Naive thymus-derived CD4-positive, alpha-beta T cell (primary cell): ENCODE data around the gene DNAJB11. TPM values are rescaled to one million over a fixed set of nuclear protein-coding genes. Genes with fewer than 3 reads are reported as not detected.

Experiments used
- ATAC-seq: fragments of 150-1000 bp; cut with Tn5 transposase; 2 replicates; pipeline ENCODE4 v1.10.0; 2021; ENCODE audit warnings: mild to moderate bottlenecking, moderate library complexity
- CTCF ChIA-PET: fragments of 350-600 bp; sonication (Branson Sonifier 250); formaldehyde crosslinking; loops from one replicate; lab custom pipeline; 2021; ENCODE audit warnings: antibody characterized with exemption; lab: Charles Lee
- POLR2A ChIA-PET: fragments of 350-600 bp; sonication (Branson Sonifier 250); formaldehyde crosslinking; loops from one replicate; lab custom pipeline; 2021; ENCODE audit warnings: antibody characterized with exemption, inconsistent platforms; lab: Charles Lee
- DNase-seq, 9 donors: peaks; one replicate each; pipeline versions ENCODE4 v3.0.0 to v3.0.0-alpha.2; 2020 to 2022; ENCODE audit warnings: mixed read lengths in 1 of 9
- H3K27ac ChIP-seq: one replicate; pipeline ENCODE4 v1.7.0; 2013; ENCODE audit warnings: mild to moderate bottlenecking, low read depth, low read length, moderate library complexity
- H3K27me3 ChIP-seq, 2 donors: one replicate each; pipeline ENCODE4 v1.7.0; 2013; ENCODE audit warnings: low read length in 2 of 2, mild to moderate bottlenecking in 2 of 2, moderate library complexity in 2 of 2; ENCODE audit not compliant: control insufficient read depth in 2 of 2, insufficient read depth in 2 of 2
- H3K36me3 ChIP-seq, 3 experiments: 1 replicate in 2 of 3; 2 replicates in 1 of 3; pipeline ENCODE4 v1.7.0; 2013; ENCODE audit warnings: low read length in 3 of 3, mild to moderate bottlenecking in 3 of 3, moderate library complexity in 1 of 3; ENCODE audit not compliant: insufficient read depth in 3 of 3, control insufficient read depth in 2 of 3
- H3K4me1 ChIP-seq, 2 donors: one replicate each; pipeline ENCODE4 v1.7.0; 2013; ENCODE audit warnings: low read length in 2 of 2, mild to moderate bottlenecking in 2 of 2, moderate library complexity in 1 of 2; ENCODE audit not compliant: control insufficient read depth in 2 of 2, insufficient read depth in 2 of 2
- H3K4me3 ChIP-seq: 2 replicates; pipeline ENCODE4 v1.7.0; 2013; ENCODE audit warnings: mild to moderate bottlenecking, low read length
- H3K9me3 ChIP-seq, 3 experiments: 1 replicate in 2 of 3; 2 replicates in 1 of 3; pipeline ENCODE4 v1.7.0; 2013; ENCODE audit warnings: low read length in 3 of 3; ENCODE audit not compliant: control insufficient read depth in 2 of 3
- H3K27ac Mint-ChIP-seq, 9 donors: one replicate each; pipeline ENCODE4 v1.8.0; 2020 to 2022; ENCODE audit warnings: mixed read lengths in 9 of 9, mild to moderate bottlenecking in 8 of 9, moderate library complexity in 5 of 9, inconsistent platforms in 2 of 9
- H3K27me3 Mint-ChIP-seq, 5 donors: one replicate each; pipeline ENCODE4 v1.8.0; 2021 to 2022; ENCODE audit warnings: mixed read lengths in 5 of 5, mild to moderate bottlenecking in 1 of 5
- H3K36me3 Mint-ChIP-seq, 5 donors: one replicate each; pipeline ENCODE4 v1.8.0; 2020 to 2022; ENCODE audit warnings: mixed read lengths in 5 of 5, mild to moderate bottlenecking in 3 of 5, inconsistent platforms in 1 of 5
- H3K4me1 Mint-ChIP-seq, 7 donors: one replicate each; pipeline ENCODE4 v1.8.0; 2020 to 2022; ENCODE audit warnings: mixed read lengths in 7 of 7, mild to moderate bottlenecking in 3 of 7, inconsistent platforms in 1 of 7
- H3K4me3 Mint-ChIP-seq, 10 donors: one replicate each; pipeline ENCODE4 v1.8.0; 2020 to 2022; ENCODE audit warnings: mild to moderate bottlenecking in 10 of 10, mixed read lengths in 10 of 10, moderate library complexity in 6 of 10, inconsistent platforms in 2 of 10
- H3K9me3 Mint-ChIP-seq, 11 donors: one replicate each; pipeline ENCODE4 v1.8.0; 2020 to 2022; ENCODE audit warnings: mixed read lengths in 11 of 11, mild to moderate bottlenecking in 4 of 11, inconsistent platforms in 1 of 11, moderate library complexity in 1 of 11
- intact Hi-C, 2 donors: fragments of 100-400 bp; cut with micrococcal nuclease; formaldehyde crosslinking; loops; one replicate each; pipeline ENCODE4 v1.15.1; 2023
- polyA plus RNA-seq, 2 donors: library from polyadenylated mRNA; unstranded; fragments of 300-500 nt; fragmentation: Illumina TruSeq; gene quantifications; one replicate each; pipeline ENCODE4 v1.2.3, GENCODE V29; 2021
- total RNA-seq, 6 experiments: library from RNA in 5 of 6; stranded (reverse) in 5 of 6; gene quantifications; 1 replicate in 5 of 6; 2 replicates in 1 of 6; pipeline ENCODE4 v1.2.3 and lab custom pipeline; 2021 to 2026

Gene DNAJB11
- total and polyA plus RNA-seq, 7 experiments from 2014 or later: 27.4 to 75.2 (median 30.4) TPM

- Mint-ChIP-seq H3K36me3 (no peaks in the 10 kb centered on the region), H3K9me3 (no peaks in the 10 kb centered on the region), H3K4me3 (no peak overlapping the region), H3K27ac (no peak overlapping the region), H3K27me3 (peaks cover 0 to 9% (median 4%) of the 10 kb centered on the region in 5 donors), H3K4me1 (no peaks in the 10 kb centered on the region)
- intact Hi-C loops: no loop called here
- POLR2A ChIA-PET: no interaction called here
- CTCF ChIA-PET: interaction anchor here (1.3 to 2.2 kb wide), 2 partner anchors 10 to 15 kb away, joined by 5 to 6 read pairs; no protein-coding TSS in a partner anchor
- no peak overlapping the region for H3K27ac ChIP-seq
- H3K36me3 ChIP-seq: no peaks in the 10 kb centered on the region
- no peaks in the 10 kb centered on the region for H3K9me3 ChIP-seq
- no peak for ATAC-seq
- DNase-seq: no peak
- H3K4me1 ChIP-seq: no peaks in the 10 kb centered on the region
- H3K4me3 ChIP-seq: no peak overlapping the region
- H3K27me3 ChIP-seq: no peaks in the 10 kb centered on the region
These were observed 29.3 kb downstream of the DNAJB11 start for GRCh38 chr3:186599785-186600166.

GRCh38 chr3:186600896-186601295 is 30.4 kb downstream of the DNAJB11 start:
- no peaks in the 10 kb centered on the region for H3K36me3 ChIP-seq
- no peak overlapping the region for H3K27ac ChIP-seq
- Mint-ChIP-seq H3K36me3 (no peaks in the 10 kb centered on the region), H3K27me3 (peaks cover 0 to 9% (median 4%) of the 10 kb centered on the region in 5 donors), H3K27ac (no peak overlapping the region), H3K4me3 (no peak overlapping the region), H3K9me3 (no peaks in the 10 kb centered on the region), H3K4me1 (no peaks in the 10 kb centered on the region)
- DNase-seq: no peak
- no peaks in the 10 kb centered on the region for H3K4me1 ChIP-seq
- ATAC-seq: no peak
- ChIA-PET POLR2A (no interaction called here), CTCF (interaction anchor here (1.1 to 2.2 kb wide), 2 partner anchors 9 to 16 kb away, joined by 5 read pairs; no protein-coding TSS in a partner anchor)
- intact Hi-C loops: no loop called here
- no peaks in the 10 kb centered on the region for H3K27me3 ChIP-seq
- H3K9me3 ChIP-seq: no peaks in the 10 kb centered on the region
- no peak overlapping the region for H3K4me3 ChIP-seq

GRCh38 chr3:186603159-186603558 is 32.6 kb downstream of the DNAJB11 start:
- no peaks in the 10 kb centered on the region for H3K4me1 ChIP-seq
- Mint-ChIP-seq H3K27me3 (peaks cover 0 to 12% (median 0%) of the 10 kb centered on the region in 5 donors), H3K4me3 (no peak overlapping the region), H3K4me1 (no peaks in the 10 kb centered on the region), H3K27ac (peak overlapping the region in 1 of 9 donors; percentile 19), H3K9me3 (no peaks in the 10 kb centered on the region), H3K36me3 (no peaks in the 10 kb centered on the region)
- ATAC-seq (no peak), DNase-seq (no peak)
- H3K27ac ChIP-seq: no peak overlapping the region
- ChIA-PET POLR2A (interaction anchor here (0.5 kb wide), 1 partner anchor 230 kb away, joined by 5 read pairs; no protein-coding TSS in a partner anchor), CTCF (interaction anchor here (1.1 kb wide), 1 partner anchor 10 kb away, joined by 3 read pairs; the partner anchor contains the start of gene AHSG)
- H3K27me3 ChIP-seq: no peaks in the 10 kb centered on the region
- intact Hi-C loops: no loop called here
- no peaks in the 10 kb centered on the region for H3K36me3 ChIP-seq
- H3K9me3 ChIP-seq: no peaks in the 10 kb centered on the region
- no peak overlapping the region for H3K4me3 ChIP-seq

GRCh38 chr3:186605078-186605477 is 34.6 kb downstream of the DNAJB11 start:
- no peak overlapping the region for H3K4me3 ChIP-seq
- H3K4me1 ChIP-seq: no peaks in the 10 kb centered on the region
- Mint-ChIP-seq H3K9me3 (peaks cover 0 to 1% (median 0%) of the 10 kb centered on the region in 11 donors), H3K36me3 (no peaks in the 10 kb centered on the region), H3K4me1 (no peaks in the 10 kb centered on the region), H3K27me3 (peaks cover 0 to 9% (median 0%) of the 10 kb centered on the region in 5 donors), H3K4me3 (no peak overlapping the region), H3K27ac (no peak overlapping the region)
- intact Hi-C loops: no loop called here
- DNase-seq: no peak
- ChIA-PET POLR2A (no interaction called here), CTCF (interaction anchor here (0.6 kb wide), 1 partner anchor 65 kb away, joined by 4 read pairs; no protein-coding TSS in a partner anchor)
- no peaks in the 10 kb centered on the region for H3K36me3 ChIP-seq
- no peak overlapping the region for H3K27ac ChIP-seq
- H3K9me3 ChIP-seq: no peaks in the 10 kb centered on the region
- H3K27me3 ChIP-seq: no peaks in the 10 kb centered on the region
- ATAC-seq: no peak

GRCh38 chr3:186605561-186606545 is 35.3 kb downstream of the DNAJB11 start:
- no peak for DNase-seq
- H3K27ac ChIP-seq: no peak overlapping the region
- H3K4me1 ChIP-seq: no peaks in the 10 kb centered on the region
- peaks cover 0 to 1% (median 0%) of the 10 kb centered on the region in 11 donors for H3K9me3 Mint-ChIP-seq
- H3K4me1 Mint-ChIP-seq: no peaks in the 10 kb centered on the region
- intact Hi-C loops: no loop called here
- no peak overlapping the region for H3K4me3 ChIP-seq
- no peaks in the 10 kb centered on the region for H3K36me3 Mint-ChIP-seq
- H3K27ac Mint-ChIP-seq: no peak overlapping the region
- H3K36me3 ChIP-seq: no peaks in the 10 kb centered on the region
- CTCF ChIA-PET: no interaction called here
- H3K4me3 Mint-ChIP-seq: no peak overlapping the region
- no peaks in the 10 kb centered on the region for H3K9me3 ChIP-seq
- POLR2A ChIA-PET: no interaction called here
- peaks cover 0 to 9% (median 0%) of the 10 kb centered on the region in 5 donors for H3K27me3 Mint-ChIP-seq
- no peaks in the 10 kb centered on the region for H3K27me3 ChIP-seq
- ATAC-seq: no peak

GRCh38 chr3:186608624-186609215 is 38.2 kb downstream of the DNAJB11 start:
- no peaks in the 10 kb centered on the region for H3K27me3 ChIP-seq
- Mint-ChIP-seq H3K36me3 (no peaks in the 10 kb centered on the region), H3K27me3 (peaks cover 0 to 19% (median 11%) of the 10 kb centered on the region in 5 donors), H3K27ac (no peak overlapping the region), H3K4me1 (no peaks in the 10 kb centered on the region), H3K9me3 (peaks cover 0 to 1% (median 0%) of the 10 kb centered on the region in 11 donors), H3K4me3 (no peak overlapping the region)
- H3K4me3 ChIP-seq: no peak overlapping the region
- intact Hi-C loops: no loop called here
- ChIA-PET CTCF (interaction anchor here (0.7 to 1.5 kb wide), 5 partner anchors 8 to 213 kb away, joined by 3 to 7 read pairs (median 5); no protein-coding TSS in a partner anchor), POLR2A (no interaction called here)
- ATAC-seq: no peak
- no peaks in the 10 kb centered on the region for H3K4me1 ChIP-seq
- no peaks in the 10 kb centered on the region for H3K9me3 ChIP-seq
- no peak for DNase-seq
- H3K36me3 ChIP-seq: no peaks in the 10 kb centered on the region
- H3K27ac ChIP-seq: no peak overlapping the region
